ENCODE measurements around the gene PPIL6. TPM values are rescaled to one million over a fixed set of nuclear protein-coding genes. Genes with fewer than 3 reads are reported as not detected.

Gene PPIL6
- total RNA-seq, 2 experiments from 2014 or later = 0.84 to 1.3 TPM

DNA sequence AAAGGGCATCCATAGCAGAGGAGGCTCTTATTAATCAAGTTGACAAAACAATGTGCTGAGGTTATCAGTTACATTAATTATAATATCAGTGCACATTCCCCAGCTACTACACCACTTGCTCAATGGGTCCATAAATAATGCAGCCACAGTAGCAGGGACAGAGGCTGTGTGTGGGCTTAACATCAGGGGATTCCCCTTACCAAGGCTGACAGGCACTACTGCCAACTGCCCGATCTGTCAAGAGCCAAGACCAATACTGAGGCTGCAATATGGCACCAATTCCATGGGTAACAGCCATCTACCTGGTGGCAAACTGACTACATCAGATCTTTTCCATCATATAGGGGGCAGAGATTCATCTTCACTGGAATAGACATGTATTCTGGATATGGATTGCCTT, 80.1 kb downstream of the PPIL6 start:
- no peak overlapping the region for H3K4me3 ChIP-seq (ENCODE audit: low read length)
- Mint-ChIP-seq H3K27me3 (no peaks in the 10 kb centered on the region), H3K4me1 (ENCODE audit: low read depth) (peaks cover 21% of the 10 kb centered on the region), H3K36me3 (ENCODE audit: low read depth) (peaks cover 99% of the 10 kb centered on the region), H3K27ac (no peak overlapping the region), H3K4me3 (no peak overlapping the region), H3K9me3 (no peaks in the 10 kb centered on the region)
- CTCF ChIA-PET = no interaction called here
- no peaks in the 10 kb centered on the region for H3K4me1 ChIP-seq (ENCODE audit: insufficient read depth, low read length)
- no peak overlapping the region for H3K27ac ChIP-seq (ENCODE audit: low read depth in 1 of 2, low read length in 2 of 2)
- TF ChIP-seq, protein P1, sequence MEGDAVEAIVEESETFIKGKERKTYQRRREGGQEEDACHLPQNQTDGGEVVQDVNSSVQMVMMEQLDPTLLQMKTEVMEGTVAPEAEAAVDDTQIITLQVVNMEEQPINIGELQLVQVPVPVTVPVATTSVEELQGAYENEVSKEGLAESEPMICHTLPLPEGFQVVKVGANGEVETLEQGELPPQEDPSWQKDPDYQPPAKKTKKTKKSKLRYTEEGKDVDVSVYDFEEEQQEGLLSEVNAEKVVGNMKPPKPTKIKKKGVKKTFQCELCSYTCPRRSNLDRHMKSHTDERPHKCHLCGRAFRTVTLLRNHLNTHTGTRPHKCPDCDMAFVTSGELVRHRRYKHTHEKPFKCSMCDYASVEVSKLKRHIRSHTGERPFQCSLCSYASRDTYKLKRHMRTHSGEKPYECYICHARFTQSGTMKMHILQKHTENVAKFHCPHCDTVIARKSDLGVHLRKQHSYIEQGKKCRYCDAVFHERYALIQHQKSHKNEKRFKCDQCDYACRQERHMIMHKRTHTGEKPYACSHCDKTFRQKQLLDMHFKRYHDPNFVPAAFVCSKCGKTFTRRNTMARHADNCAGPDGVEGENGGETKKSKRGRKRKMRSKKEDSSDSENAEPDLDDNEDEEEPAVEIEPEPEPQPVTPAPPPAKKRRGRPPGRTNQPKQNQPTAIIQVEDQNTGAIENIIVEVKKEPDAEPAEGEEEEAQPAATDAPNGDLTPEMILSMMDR (IDR thresholded peaks at IDR 0.05) = no peak
- POLR2A ChIA-PET = no interaction called here
- peaks cover 76% of the 10 kb centered on the region for H3K36me3 ChIP-seq (ENCODE audit: insufficient read depth, low read length)
- no peaks in the 10 kb centered on the region for H3K27me3 ChIP-seq (ENCODE audit: control insufficient read depth in 1 of 2, insufficient read depth in 2 of 2, low read length in 2 of 2)
- DNase-seq = no peak
- ATAC-seq (ENCODE audit: poor library complexity) = no peak
- H3K9me3 ChIP-seq (ENCODE audit: control insufficient read depth in 1 of 2, insufficient read depth in 1 of 2, low read length in 2 of 2) = peaks cover 0 to 12% of the 10 kb centered on the region in 2 experiments
- intact Hi-C loops (cut with DNase I, micrococcal nuclease) = no loop called here

DNA sequence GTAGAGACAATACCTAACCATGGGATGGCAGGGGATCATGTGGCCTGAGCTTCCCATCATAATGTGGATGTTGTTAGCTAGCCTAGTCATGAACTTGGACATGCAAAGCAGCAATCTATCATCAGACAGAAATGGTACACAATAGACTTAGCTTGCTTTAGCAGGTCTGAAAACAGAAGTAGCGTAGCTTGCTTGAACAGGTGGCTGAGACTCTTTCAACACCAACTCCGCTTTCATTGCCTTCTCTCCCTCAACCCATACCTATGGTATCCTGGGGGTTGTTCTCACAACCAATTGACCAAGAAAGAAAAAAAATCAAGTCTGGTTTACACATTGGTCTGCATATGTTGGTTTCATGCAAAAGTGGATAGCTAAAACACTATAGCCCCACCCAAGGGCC, 81.2 kb downstream of the PPIL6 start:
- Mint-ChIP-seq H3K27ac (no peak overlapping the region), H3K4me1 (ENCODE audit: low read depth) (peaks cover 17% of the 10 kb centered on the region), H3K27me3 (no peaks in the 10 kb centered on the region), H3K36me3 (ENCODE audit: low read depth) (peaks cover 99% of the 10 kb centered on the region), H3K4me3 (no peak overlapping the region), H3K9me3 (no peaks in the 10 kb centered on the region)
- ChIA-PET POLR2A (interaction anchor here (1.1 kb wide), 1 partner anchor 22 kb away, joined by 3 read pairs; no protein-coding TSS in a partner anchor), CTCF (no interaction called here)
- H3K4me1 ChIP-seq (ENCODE audit: insufficient read depth, low read length) = no peaks in the 10 kb centered on the region
- ATAC-seq (ENCODE audit: poor library complexity) (no peak), DNase-seq (no peak)
- TF ChIP-seq, protein P1 (IDR thresholded peaks at IDR 0.05) = no peak
- peaks cover 69% of the 10 kb centered on the region for H3K36me3 ChIP-seq (ENCODE audit: insufficient read depth, low read length)
- no peak overlapping the region for H3K27ac ChIP-seq (ENCODE audit: low read depth in 1 of 2, low read length in 2 of 2)
- no peak overlapping the region for H3K4me3 ChIP-seq (ENCODE audit: low read length)
- peaks cover 0 to 12% of the 10 kb centered on the region in 2 experiments for H3K9me3 ChIP-seq (ENCODE audit: control insufficient read depth in 1 of 2, insufficient read depth in 1 of 2, low read length in 2 of 2)
- no peaks in the 10 kb centered on the region for H3K27me3 ChIP-seq (ENCODE audit: control insufficient read depth in 1 of 2, insufficient read depth in 2 of 2, low read length in 2 of 2)
- intact Hi-C loops (cut with DNase I, micrococcal nuclease) = no loop called here

DNA sequence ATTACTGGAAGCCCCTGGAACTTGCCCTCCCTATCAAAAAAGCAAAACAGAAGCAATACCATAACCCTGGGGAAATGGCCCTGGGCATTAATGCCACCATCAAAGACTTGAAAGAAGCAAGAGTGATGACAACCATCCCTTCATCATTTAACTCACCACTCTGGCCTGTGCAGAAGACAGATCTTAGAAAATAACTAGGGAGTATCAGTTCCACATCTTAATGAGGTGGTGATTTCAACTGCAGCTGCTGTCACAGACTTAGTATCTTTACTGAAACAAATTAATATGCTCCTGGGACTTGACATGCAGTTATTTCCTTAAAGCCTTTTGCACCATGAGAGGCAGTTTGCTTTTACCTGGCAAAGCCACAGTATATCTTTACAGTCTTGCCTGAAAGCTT, 82.2 kb downstream of the PPIL6 start:
- Mint-ChIP-seq H3K4me3 (no peak overlapping the region), H3K4me1 (ENCODE audit: low read depth) (peaks cover 10% of the 10 kb centered on the region), H3K36me3 (ENCODE audit: low read depth) (peaks cover 97% of the 10 kb centered on the region), H3K9me3 (no peaks in the 10 kb centered on the region), H3K27me3 (no peaks in the 10 kb centered on the region), H3K27ac (peak overlapping the region; percentile 7)
- H3K27me3 ChIP-seq (ENCODE audit: control insufficient read depth in 1 of 2, insufficient read depth in 2 of 2, low read length in 2 of 2) = no peaks in the 10 kb centered on the region
- DNase-seq (no peak), ATAC-seq (ENCODE audit: poor library complexity) (no peak)
- peaks cover 69% of the 10 kb centered on the region for H3K36me3 ChIP-seq (ENCODE audit: insufficient read depth, low read length)
- ChIA-PET POLR2A (no interaction called here), CTCF (no interaction called here)
- intact Hi-C loops (cut with DNase I, micrococcal nuclease) = no loop called here
- no peak overlapping the region for H3K4me3 ChIP-seq (ENCODE audit: low read length)
- peaks cover 0 to 12% of the 10 kb centered on the region in 2 experiments for H3K9me3 ChIP-seq (ENCODE audit: control insufficient read depth in 1 of 2, insufficient read depth in 1 of 2, low read length in 2 of 2)
- no peak overlapping the region for H3K27ac ChIP-seq (ENCODE audit: low read depth in 1 of 2, low read length in 2 of 2)
- TF ChIP-seq, protein P1 (IDR thresholded peaks at IDR 0.05) = no peak
- H3K4me1 ChIP-seq (ENCODE audit: insufficient read depth, low read length) = no peaks in the 10 kb centered on the region

Data from CD4-positive, alpha-beta T cell (primary cell).